Activated effector memory CD4-positive, alpha-beta T cell treated with anti-CD3 and anti-CD28 coated beads, Interleukin-2, amount 50 U/mL, for 16 hours (primary cell): Measurements from ENCODE around the gene CUX1.
"Not testable (repeated sequence)": the region's sequence is repeated elsewhere in the genome, so short reads cannot be mapped to it uniquely, and the experiment has no call there.

Experiments used
- DNase-seq: peaks from one replicate; pipeline ENCODE4 v3.0.0-alpha.2; 2020

CUX1 gene

DNA sequence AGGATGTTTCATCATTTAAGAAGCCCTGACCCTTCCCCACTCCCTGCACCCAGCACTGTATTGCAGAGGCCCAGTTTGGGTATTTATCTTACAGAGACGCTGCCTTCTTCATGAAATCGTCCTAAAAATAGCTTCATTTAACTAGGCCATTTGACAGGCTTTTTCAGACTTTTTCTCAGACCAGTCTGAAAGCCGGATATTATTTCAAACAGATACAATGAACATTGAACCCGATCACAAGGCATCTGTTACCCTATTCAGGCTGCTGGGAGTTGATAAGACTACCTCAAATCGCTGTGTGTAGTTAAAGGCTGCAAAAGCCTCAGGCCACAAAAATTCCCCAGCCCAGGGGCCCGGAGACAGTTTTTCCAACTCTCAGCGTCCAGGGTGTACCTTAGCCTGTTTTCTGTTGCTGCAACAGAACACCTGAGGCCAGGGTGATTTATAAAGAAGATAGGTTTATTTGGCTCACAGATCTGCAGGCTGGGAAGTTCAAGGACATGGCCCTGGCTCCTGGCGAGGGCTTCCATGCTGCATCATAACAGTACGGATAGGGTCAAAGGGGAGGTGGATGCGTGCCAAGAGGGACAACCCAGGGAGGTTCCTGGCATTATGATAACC lies 338.5 kb downstream of the CUX1 start:
- no peak for DNase-seq

DNA sequence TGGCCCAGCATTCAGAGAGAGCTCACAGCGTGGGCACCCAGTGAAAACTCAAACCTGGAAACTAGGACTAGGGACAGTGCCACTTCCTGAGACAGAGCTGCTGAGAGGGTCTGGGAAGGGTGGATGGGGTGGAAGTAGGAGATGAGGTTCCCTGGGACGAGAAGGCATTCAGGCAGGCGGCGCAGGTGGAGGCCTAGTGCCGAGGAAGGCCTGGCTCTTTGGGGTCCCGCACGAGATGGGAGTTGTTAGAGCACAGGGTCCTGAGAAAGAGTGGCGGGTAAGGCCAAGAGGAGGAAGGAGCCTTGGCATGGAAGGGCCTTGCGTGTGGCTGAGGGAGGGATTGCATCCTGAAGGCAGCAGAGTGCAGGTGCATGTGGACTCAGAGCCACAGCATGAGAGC lies 339.4 kb downstream of the CUX1 start:
- DNase-seq = no peak

DNA sequence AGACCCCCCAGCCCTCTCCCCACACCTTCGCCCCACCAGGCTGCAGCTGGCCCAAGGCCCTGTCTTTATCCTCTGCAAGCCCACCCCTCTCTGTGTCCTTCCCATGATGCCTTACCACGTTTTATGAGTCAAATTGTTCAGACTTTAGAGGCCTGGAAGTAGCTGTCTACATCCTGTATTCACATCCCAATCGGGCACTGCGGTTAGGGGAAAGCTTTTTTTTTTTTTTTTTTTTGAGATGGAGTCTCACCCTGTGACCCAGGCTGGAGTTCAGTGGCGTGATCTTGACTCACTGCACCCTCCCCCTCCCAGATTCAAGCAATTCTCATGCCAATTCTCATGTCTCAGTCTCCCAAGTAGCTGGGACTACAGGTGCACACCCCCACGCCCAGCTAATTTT lies 347.7 kb downstream of the CUX1 start:
- DNase-seq = no peak

DNA sequence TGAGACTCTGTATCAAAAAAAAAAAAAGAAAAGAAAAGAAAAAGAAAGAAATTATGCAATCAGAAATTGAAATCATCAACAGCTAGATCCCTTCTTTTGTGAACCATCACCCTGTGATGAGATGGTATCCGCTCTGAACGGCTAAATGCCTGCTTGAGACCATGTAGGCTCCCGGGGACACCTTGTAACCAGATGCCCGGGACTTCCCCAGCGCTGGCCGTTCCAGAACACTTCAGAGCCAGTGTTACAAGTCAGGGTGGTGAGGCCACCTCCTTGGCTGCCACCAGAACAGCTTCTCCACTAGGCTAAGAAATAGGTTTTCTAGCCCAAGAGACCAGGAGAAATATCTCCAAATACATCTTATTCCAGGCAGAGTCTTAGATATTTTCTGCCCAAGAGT lies 349.8 kb downstream of the CUX1 start:
- DNase-seq = no peak

DNA sequence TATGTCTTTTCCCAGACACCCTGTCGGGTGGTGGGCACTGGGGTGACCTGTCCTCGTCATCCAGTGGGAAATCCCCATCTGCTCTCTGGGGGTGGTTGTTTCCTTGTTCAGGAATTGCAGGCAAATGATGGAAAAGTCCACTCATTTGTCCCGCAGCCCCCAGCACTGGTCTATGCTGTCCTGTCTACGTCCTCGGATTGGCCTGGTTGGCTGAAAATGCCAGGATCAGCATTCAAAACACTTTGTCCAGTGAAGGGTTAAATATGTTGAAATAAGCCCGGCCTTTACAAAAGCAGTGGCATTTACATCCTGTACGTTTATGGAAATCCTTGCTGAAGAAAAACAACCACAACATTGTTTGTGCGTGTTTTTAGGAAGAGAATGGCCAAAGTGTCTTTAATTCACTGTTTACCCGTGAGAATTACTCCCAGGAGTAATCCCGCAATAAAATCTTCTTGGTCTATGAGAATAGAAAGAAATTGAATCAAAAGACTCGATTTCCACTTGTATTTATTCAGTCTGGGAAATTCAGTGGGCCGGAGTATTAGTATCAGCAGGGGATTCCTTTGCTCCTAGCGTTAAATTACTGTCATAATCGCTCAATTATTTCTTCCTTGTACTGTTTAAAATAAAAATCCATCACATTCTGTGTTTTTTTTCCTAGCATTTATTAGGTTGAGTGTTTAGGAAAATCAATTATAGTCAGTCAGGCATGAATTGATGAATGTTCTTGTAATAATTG lies 352.4 kb downstream of the CUX1 start:
- DNase-seq = no peak

DNA sequence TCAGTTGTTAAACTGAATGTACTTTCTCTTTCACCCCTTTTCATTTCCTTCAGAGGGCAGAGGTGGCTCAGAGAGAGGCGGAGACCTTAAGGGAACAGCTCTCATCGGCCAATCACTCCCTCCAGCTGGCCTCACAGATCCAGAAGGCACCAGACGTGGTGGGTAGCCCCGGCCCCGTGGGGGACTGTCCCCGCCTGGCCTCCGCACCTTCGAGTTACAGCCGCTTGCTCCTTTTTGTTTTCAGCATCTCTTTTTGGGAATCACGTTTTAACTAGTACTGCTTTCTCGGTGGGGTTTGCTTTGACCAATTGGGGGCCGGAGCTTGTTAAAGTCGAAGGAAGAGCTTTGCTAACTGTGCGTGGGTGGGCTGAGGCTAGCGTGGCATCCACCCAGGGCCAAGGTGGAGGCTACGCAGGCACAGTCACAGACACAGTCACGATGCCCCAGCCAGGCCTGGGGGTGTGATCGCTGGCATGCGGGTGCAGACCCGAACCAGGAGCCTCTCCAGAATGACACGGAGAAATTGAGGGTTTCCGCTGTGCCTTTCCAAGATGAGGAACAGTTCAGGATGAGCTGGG lies 353.1 kb downstream of the CUX1 start:
- DNase-seq = no peak

DNA sequence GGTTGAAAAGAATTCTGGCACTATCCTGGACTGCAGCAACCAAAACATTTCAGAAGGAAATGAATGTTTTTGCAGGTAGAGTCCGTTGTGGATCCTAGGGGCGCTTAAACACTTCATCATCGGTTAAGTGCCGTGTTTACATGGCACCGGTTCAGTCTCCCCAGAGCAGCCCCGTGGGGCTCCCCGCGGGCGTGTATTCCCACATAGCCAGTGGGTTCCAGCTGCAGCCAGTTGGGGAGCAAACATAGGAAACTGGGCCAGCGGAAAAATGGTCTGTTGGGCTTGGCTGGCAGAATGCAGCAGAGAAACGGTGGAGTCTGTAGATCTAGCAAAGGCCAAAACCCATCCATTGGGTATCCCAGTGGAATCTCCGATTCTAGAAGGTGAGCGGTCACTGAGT lies 356.2 kb downstream of the CUX1 start:
- no peak for DNase-seq

DNA sequence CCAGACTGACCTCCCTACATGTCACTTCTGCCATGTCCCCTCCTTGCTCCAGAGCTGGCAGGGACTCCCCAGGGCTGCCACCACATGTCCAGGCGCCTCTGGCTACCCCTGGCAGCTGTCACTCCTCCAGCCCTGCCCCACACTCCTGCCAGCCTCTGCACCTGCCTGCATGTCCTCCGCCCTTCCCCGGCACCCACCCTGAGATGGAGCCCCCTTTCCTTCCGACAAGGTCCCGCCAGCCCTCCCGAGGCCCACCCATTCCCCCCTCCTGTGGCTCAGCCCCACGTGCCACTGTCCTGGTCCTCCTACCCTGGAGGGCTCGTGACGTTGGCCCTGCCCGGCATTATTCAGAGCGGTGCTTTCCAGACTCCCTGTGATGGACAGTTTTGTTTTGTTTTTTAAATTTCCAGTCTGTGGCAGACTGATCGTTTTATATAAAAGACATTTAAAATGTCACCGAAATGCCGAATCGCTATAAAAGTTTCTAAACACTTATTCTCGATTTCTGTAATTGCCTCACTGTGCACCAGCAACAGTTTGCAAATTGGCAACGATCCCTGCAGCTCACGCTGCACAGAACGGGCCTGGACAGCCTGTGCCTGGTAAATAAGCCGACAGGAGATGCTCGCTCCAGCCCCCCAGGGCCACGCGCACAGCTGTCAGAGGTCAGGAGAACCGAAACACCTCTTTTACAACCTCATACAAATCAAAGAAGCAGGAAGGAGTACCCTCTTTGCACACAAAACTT lies 358.2 kb downstream of the CUX1 start:
- DNase-seq = no peak

DNA sequence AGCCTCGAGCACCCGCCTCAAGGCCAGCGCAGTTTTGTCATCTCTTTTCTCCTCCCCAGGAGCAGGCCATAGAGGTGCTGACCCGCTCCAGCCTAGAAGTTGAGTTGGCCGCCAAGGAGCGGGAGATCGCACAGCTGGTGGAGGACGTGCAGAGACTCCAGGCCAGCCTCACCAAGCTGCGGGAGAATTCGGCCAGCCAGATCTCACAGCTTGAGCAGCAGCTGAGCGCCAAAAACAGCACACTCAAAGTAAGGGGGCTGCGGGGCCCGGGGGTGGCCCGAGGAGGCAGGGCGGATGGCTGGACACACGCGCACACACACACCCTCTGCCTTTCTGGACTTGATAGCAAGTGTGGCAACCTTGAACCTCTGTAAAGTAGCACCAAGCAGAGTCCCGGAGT lies 361.0 kb downstream of the CUX1 start:
- no peak for DNase-seq

DNA sequence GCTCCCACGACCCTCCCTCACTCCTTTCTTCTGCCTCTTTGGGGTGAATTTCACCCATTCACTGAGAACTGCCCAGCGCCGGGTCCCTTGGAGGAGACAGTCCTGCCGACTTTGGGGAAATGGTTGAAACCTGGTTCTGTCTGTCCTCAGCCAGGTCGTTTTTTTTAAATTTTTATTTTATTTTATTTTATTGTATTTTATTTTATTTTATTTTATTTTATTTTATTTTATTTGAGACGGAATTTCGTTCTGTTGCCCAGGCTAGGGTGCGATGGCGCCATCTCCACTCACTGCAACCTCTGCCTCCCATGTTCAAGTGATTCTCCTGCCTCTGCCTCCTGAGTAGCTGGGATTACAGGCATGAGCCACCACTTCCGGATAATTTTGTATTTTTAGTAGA lies 363.3 kb downstream of the CUX1 start:
- no peak for DNase-seq

DNA sequence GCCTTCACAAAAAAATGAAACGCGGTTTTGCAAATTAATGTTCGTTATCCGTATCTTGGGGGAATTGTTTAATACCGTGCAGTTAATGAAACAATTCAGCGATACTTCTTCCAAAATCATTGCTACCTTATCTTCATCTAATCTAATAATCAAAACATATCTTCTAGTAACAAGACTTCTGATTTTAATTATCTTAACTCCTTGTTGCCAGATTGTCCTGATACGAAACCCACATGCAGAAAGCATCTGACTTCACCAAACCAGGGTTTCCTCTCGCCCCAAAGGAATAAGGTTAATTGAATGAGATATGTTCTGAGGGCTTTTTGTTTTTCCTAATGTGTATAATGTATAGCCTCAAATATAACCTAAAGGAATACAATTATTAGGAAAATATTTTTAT lies 364.1 kb downstream of the CUX1 start:
- DNase-seq = no peak

DNA sequence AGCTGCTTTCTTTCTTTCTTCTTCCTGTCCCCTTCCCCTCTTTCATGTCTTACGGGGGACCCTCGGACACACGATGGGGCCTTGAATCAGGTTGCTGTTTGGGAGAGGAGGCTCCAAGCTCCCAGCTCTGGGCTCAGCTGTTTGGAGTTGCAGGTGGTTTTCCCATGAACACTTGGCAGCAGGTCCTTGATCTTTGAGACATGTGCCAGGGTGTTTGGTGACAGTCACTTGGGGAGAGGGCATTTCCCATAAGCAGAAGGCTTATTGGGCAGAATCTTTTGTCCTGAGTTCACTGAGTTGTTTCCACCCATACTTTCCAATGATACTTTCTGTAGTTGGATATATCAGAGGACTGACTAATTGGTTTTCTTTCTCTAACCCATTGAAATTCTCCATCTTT lies 364.6 kb downstream of the CUX1 start:
- no peak for DNase-seq

DNA sequence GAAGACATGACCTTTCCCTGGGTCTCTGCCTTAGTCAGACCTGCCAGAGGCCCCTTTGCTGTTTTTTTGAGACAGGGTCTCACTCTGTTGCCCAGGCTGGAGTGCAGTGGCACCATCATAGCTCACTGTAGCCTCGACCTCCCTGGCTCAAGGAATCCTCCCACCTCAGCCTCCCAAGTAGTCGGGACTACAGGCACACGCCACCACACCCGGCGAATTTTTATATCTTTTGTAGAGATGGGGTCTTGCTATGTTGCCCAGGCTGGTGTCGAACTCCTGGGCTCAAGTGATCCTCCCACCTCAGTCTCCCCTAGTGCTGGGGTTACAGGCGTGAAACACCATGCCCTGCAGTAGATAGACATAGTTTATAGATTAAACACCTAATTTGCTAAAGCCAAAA lies 366.4 kb downstream of the CUX1 start:
- DNase-seq = not testable (repeated sequence)

DNA sequence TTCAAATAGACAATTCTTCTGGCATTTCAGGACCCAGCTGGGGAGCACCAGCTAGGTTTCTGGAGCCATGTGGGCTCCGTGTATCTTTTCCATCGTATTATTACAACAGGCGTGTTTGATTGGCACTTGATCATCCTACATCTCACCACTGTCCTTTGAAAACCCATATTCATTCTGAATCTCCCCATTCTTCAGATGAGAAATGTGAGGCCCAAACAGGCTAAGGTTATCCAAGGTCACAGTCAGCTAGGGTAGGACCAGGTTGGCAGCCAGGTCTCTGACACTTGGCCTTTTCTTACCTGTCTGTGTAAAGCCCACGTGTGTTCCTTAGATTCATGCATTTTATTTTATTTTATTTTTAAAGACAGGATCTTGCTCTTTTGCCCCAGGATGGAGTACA lies 366.9 kb downstream of the CUX1 start:
- DNase-seq = no peak

DNA sequence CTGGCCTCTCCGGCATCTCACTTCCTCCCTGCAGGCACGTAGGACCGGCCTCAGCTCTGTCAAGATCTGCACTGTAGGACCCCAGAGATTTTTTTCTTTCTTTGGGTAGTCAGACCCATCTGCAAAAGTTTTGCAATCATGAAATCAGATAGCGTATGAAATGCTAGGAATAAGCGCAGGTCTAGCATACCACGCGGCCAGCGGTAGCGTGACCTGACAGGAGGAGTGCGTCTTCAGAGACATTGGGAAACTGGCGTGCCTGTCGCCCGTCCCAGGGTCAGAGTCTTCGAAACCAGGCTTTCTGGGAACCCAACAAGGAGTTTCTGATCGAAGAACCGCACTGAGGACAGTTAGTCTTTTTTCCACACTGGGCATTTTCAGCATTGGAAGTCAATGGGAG lies 368.4 kb downstream of the CUX1 start:
- DNase-seq = no peak

DNA sequence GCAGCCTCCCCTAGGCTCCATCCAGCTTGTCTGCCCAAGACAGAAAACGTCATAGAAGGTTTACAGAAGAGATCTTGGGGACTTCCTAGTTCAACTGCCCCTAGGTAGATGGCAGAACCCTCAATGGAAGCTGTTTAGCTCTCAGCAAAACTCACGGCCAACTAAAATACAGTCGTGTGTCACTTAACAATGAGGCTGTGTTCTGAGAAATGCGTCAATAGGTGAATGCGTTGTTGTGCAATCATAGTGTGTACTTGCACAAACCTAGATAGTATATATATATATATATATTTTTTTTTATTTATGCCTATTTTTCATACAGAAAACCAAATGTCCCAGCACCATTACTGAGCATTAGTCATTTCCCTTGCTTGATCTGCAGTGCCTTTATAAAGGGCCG lies 368.9 kb downstream of the CUX1 start:
- DNase-seq = no peak

DNA sequence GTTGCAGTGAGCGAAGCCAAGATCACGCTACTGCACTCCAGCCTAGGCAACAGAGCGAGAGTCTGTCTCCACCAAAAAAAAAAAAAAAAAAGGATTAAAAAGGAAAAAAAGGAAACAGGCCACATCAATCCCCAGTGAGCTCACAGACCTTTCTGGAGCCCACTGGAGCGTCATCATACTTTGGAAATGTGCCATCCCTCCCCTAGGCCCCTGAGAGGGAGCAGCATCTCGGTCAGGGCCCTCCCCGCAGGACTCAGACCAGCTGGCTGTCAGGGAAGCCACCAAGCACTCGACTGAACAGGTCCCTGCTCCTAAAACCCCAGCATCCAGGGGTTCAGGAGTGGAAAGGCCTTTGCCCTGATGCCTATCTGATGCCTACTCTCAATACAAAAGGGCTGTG lies 371.3 kb downstream of the CUX1 start:
- DNase-seq = no peak

DNA sequence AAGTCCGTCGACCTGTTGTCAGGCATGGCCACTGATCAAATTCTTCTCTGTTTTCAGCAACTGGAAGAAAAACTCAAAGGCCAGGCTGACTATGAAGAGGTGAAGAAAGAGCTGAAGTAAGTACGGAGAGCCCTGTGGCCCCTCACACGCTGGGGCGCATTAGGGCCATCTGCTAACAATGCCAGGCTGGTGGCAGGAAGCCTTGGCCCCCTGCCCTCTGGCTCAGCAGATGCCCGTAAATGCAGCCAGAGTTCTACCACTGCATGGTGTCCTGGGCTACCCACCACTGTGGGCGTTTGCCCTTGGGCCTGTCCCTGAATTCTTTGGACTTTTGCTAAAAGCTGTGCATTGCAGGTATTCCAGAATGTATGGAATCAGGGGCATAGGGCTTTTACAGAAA lies 372.3 kb downstream of the CUX1 start:
- no peak for DNase-seq

DNA sequence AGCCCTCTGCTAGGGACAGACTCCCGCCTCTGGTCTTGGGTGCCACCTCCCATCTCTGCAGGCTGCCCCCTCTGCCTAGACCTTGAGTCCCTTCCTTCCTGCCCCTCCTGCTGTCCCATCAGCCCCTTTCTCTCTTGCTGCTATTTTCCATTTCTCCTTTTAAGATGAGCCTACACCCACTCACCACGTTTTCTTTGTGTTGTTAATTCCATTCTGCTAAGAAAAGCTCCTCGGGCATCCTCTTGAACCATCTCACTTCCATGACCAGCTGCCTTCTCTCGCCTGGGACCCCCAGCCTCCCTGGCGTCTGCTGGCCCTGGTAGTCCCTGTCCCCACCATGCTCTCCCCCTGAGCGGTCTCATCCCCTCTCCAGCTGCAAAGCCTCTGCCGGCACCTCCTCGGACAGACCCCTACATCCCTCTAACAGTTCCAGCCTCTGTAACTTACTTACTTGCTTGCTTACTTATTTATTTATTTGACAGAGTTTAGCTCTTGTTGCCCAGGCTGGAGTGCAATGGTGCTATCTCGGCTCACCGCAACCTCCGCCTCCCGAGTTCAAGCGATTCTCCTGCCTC lies 373.4 kb downstream of the CUX1 start:
- no peak for DNase-seq

DNA sequence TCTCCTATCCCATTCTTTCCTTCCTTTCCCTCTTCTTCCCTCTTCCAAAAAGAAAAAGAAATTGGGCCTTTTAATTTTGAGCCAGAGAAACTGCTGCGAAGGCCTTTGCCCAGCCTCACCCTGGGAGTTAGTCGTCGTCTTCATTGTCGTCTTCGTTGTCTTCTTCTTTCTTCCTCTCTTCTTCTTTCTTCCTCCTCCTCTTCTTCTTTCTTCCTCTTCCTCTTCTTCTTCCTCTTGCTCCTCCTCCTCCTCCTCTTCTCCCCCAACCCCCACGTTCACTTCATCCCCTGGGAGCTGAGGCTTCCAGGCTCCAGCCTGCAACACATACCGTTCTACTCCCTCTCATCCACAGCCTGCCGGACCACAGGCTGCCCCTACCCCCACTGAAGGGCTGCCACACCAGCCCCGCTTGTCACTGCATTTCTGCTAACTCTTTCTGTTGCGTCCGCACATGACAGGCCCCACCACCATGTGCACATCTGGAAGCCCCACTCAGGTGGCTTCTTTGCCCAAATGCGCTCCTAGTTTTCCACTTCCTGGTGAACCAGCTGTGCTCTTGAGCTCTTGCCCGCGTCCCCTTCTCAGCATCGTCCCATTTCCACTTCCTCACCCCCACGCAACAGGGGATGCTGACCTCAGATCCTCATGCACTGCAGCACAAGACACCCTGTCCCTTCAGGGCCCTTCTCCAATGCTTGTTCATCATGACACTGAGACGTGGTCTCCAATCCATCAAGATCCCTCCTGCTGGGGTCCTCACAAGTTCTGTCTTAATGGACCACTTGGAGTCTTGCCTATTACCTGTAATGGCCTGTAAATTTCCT lies 374.3 kb downstream of the CUX1 start:
- no peak for DNase-seq

DNA sequence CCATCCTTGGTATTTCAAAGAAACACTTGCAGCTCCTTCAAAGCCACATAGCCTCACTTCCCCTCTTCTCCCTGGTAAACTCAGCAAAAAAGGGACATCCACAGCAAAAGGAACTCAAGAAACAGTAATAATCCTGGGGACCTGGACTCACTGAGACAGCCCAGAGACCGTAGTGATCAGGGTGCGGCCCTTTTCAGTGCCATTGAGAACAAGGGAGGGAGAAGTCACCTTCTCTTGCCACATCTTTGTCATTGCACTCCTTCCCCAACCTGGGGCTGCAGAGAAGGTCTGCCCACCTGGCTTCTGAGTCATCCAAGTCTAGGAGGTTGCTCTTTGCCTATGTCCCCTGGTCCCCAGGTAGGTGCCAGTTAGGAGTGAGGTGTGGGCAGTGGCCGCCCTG lies 375.4 kb downstream of the CUX1 start:
- no peak for DNase-seq

DNA sequence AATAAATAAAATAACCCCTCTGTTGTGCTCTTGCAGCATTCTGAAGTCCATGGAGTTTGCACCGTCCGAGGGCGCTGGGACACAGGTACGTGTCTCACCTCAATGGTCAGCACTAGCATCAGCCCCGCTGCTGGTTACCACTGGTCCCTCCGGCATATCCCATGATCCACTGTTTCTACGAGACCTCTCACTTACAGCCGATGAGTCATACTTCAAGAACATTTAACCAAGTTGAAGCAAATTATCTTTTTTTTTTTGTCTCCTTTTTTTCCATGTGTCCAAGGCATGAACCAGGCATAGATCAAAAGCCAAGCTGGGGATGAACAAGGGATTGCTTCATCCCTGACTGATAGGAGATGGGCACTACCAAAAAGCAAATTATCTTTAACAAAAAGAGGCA lies 376.4 kb downstream of the CUX1 start:
- DNase-seq = no peak

DNA sequence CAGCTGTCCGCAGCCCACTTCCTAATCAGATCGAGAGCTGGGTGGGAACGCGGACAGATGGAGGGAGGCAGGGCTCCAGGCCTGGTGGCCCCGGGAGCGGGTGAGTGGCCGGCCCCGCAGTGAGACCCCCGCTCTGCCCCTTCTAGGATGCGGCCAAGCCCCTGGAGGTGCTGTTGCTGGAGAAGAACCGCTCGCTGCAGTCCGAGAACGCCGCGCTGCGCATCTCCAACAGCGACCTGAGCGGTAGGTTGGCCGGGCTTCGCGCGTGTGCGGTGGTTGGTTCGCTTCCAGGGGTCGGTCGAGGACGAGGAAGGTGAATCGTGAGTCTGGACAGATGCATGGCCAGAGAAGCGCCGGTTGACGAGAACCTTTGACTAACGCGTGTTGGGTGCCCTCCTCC lies 377.9 kb downstream of the CUX1 start:
- DNase-seq = no peak
